UCSD-AML1 (cell line): ENCODE measurements around the gene XCR1.
"Not testable (repeated sequence)": the region's sequence is repeated elsewhere in the genome, so short reads cannot be mapped to it uniquely, and the experiment has no call there.

Source experiments
- DNase-seq: peaks from one replicate; lab custom pipeline; 2025; ENCODE audit not compliant: unreplicated experiment; lab: John Stamatoyannopoulos, UW

XCR1 gene

DNA sequence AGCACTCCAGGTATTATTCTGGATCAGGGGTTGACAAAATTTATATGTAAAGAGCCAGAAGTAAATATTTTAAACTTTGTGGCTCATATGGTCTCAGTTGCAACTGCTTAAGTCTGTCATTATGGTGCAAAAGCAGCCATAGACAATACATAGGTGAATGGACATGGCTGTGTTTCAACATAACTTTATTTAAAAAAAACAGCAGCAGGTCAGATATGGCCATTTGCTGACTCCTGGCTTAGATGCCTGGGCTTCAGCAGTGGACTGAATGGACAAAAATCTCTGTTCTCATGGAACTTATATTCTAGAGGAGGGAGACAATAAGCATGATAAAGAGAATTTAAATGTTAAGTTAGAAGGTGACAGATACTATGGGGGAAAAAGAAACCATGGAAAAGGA, 20.0 kb downstream of the XCR1 start:
- no peak for DNase-seq

DNA sequence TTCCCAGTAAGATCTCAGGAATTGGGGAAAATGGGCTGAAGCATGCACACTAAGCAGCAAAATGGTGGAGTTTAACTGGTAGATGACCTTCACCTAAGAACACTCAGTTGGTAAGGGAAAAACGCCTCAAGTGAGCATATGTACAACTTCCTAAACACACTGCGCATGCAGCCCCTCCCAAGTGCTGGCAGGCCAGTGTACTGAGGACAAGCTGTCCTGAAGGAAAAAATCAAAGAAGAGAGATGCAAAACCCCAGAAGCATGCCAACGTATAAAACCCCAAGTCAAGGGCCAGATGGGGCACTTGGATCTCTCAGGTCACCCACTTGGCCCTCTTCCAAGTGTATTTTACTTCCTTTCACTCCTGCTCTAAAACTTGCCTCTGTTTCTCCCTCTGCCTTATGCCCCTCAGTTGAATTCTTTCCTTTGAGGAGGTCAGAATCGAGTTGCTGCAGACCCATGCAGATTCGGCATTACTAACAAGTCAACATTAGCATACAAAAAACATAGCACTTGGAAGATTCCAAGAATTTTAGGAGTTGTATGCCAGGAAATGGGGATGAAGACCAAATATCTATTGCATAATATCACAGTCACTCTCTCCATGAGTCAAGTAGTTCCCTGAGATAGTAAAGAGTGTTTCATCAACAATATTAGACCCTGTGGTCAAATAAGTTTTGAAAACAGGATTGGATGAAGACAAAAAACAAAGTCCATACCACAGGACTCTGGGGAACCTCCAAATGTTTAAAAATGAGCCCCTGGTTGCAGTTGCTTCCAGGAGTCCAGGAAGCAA, 20.8 kb downstream of the XCR1 start:
- no peak for DNase-seq

- not testable (repeated sequence) for DNase-seq
Observed at GRCh38 chr3:46003706-46004105, 23.6 kb downstream of the XCR1 start.

- DNase-seq = no peak
Observed at GRCh38 chr3:46001178-46001577, 26.1 kb downstream of the XCR1 start.

DNA sequence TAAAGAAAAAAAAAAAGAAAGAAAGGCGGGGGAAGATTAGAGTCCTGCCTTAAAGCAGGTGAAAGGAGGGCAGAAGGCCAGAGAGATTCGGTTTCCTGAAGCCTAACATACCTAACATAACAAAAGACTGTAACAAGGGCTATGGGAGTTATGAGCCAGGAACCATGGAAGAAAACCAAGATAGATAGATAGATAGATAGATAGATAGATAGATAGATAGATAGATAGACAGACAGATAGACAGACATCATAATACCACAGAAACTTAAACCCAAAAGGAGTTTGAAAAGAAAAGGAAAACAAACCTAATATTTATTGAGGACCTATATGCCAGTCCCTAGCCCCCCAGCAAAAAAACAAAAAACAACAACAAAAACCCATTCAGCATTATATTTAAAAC, 29.3 kb downstream of the XCR1 start:
- DNase-seq = no peak

DNA sequence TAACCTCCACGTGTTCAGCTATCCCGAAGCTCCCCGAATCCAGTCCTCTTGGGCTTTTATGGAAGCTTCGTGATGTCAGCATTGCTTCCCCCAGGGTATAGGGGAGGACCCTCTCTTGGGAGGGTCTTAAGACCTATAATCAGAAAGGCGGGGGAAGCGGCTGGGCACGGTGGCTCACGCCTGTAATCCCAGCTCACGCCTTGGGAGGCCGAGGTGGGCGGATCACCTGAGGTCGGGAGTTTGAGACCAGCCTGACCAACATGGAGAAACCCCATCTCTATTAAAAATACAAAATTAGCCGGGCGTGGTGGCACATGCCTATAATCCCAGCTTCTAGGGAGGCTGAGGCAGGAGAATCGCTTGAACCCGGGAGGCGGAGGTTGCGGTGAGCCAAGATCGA, 29.8 kb downstream of the XCR1 start:
- not testable (repeated sequence) for DNase-seq

GRCh38 chr3:45995236-45996192, 31.8 kb downstream of the XCR1 start, which contains the start of gene FYCO1:
FYCO1 (minus strand) TSS chr3:45995824; CDS start chr3:45984910, 10,914 bp downstream.
- DNase-seq = peak; percentile 90

DNA sequence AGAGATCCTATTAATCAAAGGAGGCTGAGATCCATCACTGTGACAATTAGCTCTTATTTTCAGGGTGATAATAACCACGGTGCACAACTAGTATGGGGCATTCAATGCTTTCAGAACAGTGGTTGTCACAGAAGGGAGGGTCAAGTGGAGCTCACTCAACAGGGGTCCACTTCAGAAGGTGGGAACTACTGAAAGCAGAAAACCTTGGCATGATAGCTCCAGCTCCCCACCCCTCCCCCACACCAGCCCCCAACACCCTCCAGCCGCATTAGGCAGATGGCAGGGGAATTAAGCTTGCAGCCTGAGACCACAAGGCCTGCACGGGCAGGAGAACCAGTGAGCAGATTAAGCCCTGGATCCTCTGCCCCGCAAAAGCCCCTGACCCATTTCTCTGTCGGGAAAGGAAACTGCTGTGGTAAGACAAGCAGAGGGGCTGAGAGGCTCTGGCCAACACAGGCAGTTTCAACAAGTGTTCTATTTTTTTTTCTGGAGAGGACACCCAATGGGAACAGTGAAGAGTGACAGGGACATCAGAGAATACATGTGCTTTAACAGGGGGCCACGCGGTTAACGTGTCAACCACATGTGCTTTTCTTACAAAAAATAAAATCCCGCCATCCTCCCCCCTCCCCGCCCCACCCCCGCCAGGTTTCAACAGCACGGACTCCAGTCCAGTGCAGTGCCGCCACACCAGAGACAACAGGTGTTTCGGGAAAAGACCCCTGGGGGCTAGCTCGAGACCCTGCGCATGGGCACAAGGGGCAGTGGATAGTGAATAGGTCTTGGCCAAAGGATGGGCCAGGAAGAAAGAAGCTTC, 32.7 kb downstream of the XCR1 start:
- DNase-seq = peak; percentile 33

DNA sequence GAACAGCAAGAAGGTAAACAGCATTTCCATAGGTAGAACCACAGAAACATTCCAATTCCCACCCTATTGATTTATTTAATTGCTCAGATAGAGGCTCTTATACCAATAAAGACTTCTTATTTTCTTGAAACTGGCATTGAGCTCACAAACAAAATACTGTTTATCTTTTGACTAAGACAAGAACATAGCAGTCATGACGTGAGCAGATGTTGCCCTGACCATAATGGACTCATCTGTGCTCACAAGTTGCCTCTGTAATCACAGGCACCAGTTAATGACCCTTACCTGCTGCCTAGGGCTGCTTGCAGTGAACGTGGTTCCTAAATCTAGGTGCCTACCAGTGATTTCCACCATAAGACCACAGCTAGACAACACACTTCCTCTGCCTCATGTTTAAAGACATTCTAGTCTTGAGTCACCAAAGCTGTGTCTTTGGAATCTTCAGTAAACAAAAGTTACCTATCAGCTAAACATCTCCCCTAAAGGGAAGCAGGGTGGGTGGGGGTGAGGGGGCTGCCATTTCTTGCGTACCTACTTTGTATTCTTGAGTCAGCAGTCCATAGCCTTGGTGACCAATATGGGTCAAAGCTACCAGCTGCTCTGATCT, 33.8 kb downstream of the XCR1 start:
- no peak for DNase-seq

DNA sequence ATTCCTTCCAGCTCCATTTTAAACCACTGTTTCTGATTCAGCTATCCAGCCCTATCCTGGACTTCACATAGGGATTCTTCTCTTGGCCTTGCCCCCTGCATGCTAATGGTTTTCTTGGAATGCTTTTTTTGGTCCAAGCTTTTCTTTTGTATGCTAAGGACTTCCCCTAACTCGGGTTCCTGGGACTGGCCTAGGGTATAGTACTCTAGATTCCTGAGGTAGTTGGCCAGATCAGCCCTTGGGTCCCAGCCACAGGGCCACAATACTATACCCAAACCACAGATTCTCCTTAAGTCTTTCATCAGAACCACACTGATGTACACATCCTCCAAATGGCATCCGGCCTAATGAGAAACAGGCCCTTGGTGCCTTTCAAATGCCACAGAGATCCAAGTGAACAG, 34.5 kb downstream of the XCR1 start:
- DNase-seq = peak; percentile 59

DNA sequence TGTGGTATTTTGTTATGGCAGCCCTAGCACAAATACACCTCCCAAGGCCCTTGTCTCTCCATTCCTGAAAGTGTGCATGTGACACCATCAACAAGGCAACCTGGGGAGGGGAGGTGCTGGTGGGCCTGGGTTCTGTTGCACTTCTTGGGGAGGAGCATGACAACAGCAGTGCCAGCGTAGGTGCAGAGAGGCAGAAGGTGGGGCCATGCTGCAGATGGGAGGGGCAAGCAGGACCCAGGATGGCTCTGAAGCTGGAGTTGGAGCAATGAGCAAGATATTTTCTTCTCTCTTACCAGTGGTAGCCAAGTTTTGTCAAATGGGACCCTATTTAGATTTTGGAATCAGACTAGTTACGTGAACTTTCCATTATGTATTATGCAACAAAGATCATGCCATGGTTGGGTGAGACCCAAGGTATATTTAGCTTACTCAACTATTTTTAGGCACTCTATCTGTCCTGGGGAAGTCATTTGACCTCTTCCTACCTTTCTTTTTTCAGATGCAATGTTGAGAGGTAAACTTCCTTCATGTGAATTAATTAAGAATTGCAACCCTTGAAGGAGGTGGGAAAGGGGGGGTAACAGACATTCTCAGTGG, 35.1 kb downstream of the XCR1 start:
- no peak for DNase-seq

DNA sequence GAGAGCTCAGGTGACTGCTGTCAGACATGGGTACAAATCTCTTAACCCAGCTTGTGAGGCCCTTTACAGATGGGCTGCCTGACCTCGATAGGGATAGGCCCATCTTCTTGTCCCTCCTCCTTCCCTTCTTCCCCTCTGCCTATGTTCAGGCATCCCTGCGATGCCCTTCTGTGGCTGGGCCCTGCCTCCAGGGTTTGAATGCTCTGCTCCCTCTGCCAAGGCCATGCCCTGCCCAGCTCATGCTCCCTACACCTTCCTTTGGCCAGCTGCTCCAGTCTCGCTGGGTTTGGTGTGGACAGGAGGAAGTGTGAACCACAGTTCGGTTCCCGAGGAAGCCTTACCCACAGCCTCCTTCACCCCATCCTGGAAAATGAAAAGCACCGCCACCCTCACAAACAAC, 35.9 kb downstream of the XCR1 start:
- peak; percentile 41 for DNase-seq

DNA sequence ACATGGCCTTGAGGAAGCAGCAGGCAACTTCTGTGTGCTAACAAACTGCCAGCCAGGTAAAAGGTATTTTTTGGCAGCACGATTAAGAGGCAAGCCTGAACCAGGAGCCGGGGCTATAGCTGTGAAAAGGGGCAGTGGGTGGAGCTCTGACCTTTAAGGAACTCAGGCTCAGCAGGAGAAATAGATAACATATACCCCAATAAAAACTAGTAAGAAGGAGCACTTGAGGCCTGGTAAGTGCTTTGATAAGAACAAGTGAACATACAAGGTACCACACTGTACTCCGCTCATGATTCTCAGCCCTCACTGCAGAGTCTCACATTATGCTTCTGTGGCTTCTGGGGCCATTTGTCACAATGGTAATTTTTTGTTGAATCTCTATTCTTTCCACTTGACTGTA, 37.1 kb downstream of the XCR1 start:
- no peak for DNase-seq

GRCh38 chr3:45988804-45989203, 38.5 kb downstream of the XCR1 start:
- no peak for DNase-seq

DNA sequence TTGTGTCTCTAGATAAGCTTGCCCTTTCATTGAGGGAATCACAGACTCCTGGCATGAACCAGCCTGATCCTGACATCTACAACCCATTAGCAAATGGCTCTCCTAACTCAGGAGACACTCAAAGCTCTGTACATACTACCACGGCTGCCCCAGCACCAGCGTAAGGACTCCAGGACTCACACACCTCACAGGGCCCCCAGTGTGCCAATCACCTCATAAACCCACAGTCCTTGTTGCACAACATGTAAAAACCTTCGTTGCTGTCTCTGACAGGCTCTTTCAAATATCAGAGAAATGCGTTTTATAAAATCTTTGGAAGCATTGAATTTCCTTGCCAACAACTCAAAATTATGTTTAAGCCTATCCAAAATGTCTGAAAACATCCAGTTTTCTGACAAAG, 38.9 kb downstream of the XCR1 start:
- DNase-seq = no peak

DNA sequence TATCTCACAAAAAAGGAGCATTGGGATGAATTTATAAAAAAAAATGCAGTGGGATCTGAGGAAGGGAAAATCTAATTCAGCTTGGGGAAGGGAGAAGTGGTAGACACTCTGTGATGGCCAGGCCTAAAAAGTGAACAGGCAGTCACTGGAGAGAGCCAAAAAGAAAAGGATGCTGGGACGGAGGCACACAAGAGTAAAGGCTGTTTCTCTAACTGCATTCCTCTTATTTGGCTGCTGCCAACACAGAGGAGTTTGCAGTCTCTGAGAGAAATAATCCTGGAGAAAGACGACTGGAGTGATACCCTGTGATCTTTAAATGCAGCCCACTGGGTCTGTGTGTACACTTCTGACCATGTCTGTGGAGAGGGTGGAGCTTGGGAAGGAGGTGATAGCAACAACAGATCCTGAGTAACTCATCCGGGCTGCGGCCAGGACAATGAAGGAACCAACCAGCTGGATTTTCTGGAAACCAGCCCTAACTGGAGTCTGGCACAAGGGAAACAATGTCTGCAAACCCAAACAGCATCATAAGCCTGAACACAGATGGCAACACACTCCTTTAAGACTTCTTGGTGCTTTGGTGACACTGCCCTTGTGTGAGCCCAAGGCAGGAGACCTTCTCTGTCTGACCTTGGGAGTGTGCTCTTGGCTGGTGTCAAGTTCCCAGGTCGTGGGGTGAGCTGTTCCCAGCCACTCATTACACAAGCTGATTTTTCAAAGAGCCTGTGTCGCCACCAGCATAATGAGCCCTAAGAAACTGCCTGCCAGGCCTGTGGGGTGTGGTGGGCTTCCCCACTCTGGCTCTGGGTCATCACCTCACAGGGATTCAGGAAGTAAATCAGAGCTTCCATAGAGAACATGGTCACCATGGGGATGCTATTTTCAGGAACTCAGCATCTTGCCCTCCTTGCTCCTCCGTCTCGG, 39.7 kb downstream of the XCR1 start:
- no peak for DNase-seq

- peak; percentile 46 for DNase-seq
Observed at GRCh38 chr3:45986303-45986982, 40.8 kb downstream of the XCR1 start.

DNA sequence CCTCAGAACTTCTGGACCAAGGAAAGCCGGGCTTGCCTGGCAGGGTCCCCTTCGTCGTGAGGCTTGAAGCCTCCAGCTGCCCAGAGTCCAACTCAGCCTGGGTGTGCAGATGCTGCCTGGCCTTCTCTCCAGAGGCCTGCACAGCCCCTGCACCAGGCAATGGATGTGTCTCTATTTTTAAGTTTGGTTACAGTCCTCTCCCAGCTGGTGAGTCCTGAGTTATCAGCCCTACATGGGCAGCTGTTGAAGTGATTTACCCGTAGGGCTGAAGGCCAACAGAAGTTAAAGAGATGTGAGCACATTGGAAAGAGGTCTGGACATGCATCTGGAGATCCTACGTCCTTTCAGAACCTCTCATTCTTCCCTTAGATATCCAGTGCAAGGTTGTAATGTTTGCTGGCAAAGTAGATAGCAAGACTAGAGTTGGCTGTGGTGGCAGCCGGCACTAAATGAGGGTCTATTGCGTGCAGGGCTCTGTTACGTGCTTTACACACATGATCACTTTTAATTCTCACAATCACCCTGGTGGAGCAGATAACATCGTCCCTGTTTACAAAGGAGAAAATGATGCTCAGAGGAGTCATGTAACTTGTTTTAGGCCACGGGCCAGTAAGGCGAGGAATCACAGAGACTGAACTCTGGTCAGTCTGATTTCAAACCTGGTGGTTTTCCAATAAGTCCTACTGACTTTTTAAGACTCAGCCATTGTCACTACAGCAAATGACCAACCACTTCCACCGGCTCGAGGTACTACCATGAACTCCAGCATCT, 41.6 kb downstream of the XCR1 start:
- DNase-seq = no peak
